Osteoblast (primary cell): ENCODE data around the gene FAAP100. TPM values are rescaled to one million over a fixed set of nuclear protein-coding genes. Genes with fewer than 3 reads are reported as not detected.

Source experiments
- DNase-seq: peaks from one replicate; pipeline ENCODE4 v3.0.0; 2011; ENCODE audit warnings: low spot score, mixed read lengths; ENCODE audit not compliant: insufficient read length; ENCODE audit errors: missing footprints
- H2AFZ ChIP-seq: 2 replicates; pipeline ENCODE4 v1.6.0; 2011; ENCODE audit warnings: mild to moderate bottlenecking, low read length
- H3K27ac ChIP-seq: 2 replicates; pipeline ENCODE4 v1.5.1; 2011; ENCODE audit warnings: mild to moderate bottlenecking, low read depth, low read length, moderate library complexity
- H3K27me3 ChIP-seq: 2 replicates; pipeline ENCODE4 v1.6.0; 2012; ENCODE audit warnings: mild to moderate bottlenecking, control low read depth, inconsistent platforms, low read length, moderate library complexity; ENCODE audit not compliant: insufficient read depth
- H3K36me3 ChIP-seq: 2 replicates; pipeline ENCODE4 v1.5.1; 2011; ENCODE audit warnings: mild to moderate bottlenecking, low read length, control low read depth, moderate library complexity; ENCODE audit not compliant: insufficient read depth
- H3K4me1 ChIP-seq: 2 replicates; pipeline ENCODE4 v1.5.1; 2011; ENCODE audit warnings: mild to moderate bottlenecking, low read length, control low read depth, moderate library complexity; ENCODE audit not compliant: insufficient read depth
- H3K4me2 ChIP-seq: 2 replicates; pipeline ENCODE4 v1.6.0; 2011; ENCODE audit warnings: mild to moderate bottlenecking, low read length; ENCODE audit not compliant: insufficient read depth
- H3K4me3 ChIP-seq: fragments of 200-600 bp; sonication (generic); 3 replicates; pipeline ENCODE4 v1.5.1; 2012; ENCODE audit warnings: mild to moderate bottlenecking, low read length, inconsistent platforms; ENCODE audit not compliant: insufficient read depth
- H3K79me2 ChIP-seq: 2 replicates; pipeline ENCODE4 v1.6.0; 2012; ENCODE audit warnings: mild to moderate bottlenecking, low read length, control low read depth, inconsistent platforms; ENCODE audit not compliant: insufficient read depth
- H3K9me3 ChIP-seq: 2 replicates; pipeline ENCODE4 v1.5.1; 2011; ENCODE audit warnings: low read depth, low read length, control low read depth
- H4K20me1 ChIP-seq: 2 replicates; pipeline ENCODE4 v1.6.0; 2012; ENCODE audit warnings: mild to moderate bottlenecking, low read length, control low read depth; ENCODE audit not compliant: insufficient read depth
- CTCF ChIP-seq: IDR thresholded peaks from 2 replicates; pipeline ENCODE4 v1.5.1; 2011; ENCODE audit warnings: mild to moderate bottlenecking, low read depth, low read length, moderate library complexity; ENCODE audit errors: extremely low read depth
- total RNA-seq: library from RNA; depleted of rRNA; stranded (reverse); fragments of >200 nt; gene quantifications from 2 replicates; pipeline ENCODE4 v1.2.3, GENCODE V29; 2012

The FAAP100 gene
- total RNA-seq, 1 donor: 44.5 TPM

DNA sequence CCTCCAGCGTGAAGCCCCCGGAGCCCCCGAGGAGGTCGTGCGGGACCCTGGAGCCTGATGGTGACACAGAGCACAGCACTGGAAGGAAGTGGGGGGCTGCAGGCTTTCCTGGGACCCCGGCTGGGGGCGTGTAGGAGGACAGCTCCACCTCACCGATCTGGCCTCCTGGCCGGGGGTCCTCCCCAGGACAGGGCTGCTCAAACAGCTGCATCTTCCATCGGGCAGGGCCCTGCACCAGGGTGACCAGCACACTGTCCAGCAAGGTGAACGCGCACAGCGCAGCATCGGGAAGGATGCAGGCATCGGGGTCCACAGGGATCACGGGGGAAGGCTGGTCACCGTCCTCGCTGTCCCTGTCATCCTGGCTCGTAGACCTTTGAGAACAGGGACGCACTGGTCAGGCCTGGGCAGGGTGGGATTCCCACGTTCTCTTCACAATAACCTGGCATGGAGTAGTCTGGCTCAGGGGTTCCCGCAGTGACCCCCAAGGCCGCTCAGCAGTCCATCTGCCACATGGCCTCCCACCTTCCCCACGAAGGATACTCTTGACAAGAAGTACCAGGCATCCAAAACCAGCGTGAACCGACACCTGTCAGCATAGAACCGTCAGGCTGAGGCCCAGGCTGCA lies 1.2 kb downstream of the FAAP100 start:
- DNase-seq: peak; percentile 85
- H3K4me1 ChIP-seq: peaks cover 24% of the 10 kb centered on the region
- peaks cover 36% of the 10 kb centered on the region for H4K20me1 ChIP-seq
- peak overlapping the region; percentile 91 for H3K4me2 ChIP-seq
- TF ChIP-seq CTCF: no peak
- H3K79me2 ChIP-seq: peaks cover 45% of the 10 kb centered on the region
- H2AFZ ChIP-seq: no peak overlapping the region
- peak overlapping the region; percentile 56 for H3K27ac ChIP-seq
- no peaks in the 10 kb centered on the region for H3K9me3 ChIP-seq
- no peaks in the 10 kb centered on the region for H3K27me3 ChIP-seq
- H3K4me3 ChIP-seq: peak overlapping the region; percentile 94
- H3K36me3 ChIP-seq: peaks cover 43% of the 10 kb centered on the region

DNA sequence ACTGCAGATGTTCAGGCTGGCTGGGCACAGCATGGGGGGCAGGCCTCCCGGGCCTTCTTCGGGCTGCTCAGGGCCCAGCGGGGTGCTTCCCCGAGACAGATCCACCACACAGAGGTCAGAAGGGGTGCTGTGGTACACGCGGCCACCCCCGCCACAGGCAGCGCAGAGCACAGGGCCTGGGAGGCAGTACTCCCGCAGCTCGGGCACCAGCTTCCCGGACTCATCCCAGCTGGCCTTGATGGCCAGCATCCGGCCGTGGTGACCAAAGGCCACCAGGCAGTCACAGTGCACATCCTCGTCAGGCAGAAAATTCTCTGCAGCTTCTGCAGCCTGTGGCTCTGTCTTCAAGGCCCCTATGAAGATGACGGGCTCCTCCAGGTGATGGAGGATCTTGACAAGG lies 1.9 kb downstream of the FAAP100 start:
- no peak overlapping the region for H3K4me2 ChIP-seq
- H3K4me3 ChIP-seq: no peak overlapping the region
- peaks cover 36% of the 10 kb centered on the region for H4K20me1 ChIP-seq
- no peak overlapping the region for H3K27ac ChIP-seq
- TF ChIP-seq CTCF: no peak
- H3K27me3 ChIP-seq: no peaks in the 10 kb centered on the region
- H3K9me3 ChIP-seq: no peaks in the 10 kb centered on the region
- peak; percentile 80 for DNase-seq
- peaks cover 50% of the 10 kb centered on the region for H3K36me3 ChIP-seq
- H3K4me1 ChIP-seq: peaks cover 23% of the 10 kb centered on the region
- no peak overlapping the region for H2AFZ ChIP-seq
- H3K79me2 ChIP-seq: peaks cover 45% of the 10 kb centered on the region

DNA sequence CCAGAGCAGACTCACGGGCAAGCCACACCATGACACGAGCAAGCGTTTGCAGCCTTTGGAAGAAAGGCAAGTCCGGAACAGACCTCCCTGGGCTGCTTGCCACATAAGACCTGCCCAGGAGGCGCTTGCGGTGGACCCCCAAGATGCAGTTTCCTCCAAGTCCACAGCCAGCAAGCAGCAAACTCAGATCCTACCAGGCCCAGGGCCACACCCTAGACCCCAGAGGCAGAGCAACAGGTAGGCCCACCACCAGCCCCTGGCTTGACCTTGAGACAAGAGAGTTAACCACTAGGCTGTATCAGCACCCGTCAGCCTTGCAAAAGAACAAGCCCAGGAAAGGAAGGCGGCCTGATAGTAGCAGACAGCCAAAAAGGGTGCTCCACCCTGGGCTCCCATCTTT lies 2.3 kb downstream of the FAAP100 start:
- Histone ChIP-seq H3K79me2 (peaks cover 45% of the 10 kb centered on the region), H3K4me1 (peaks cover 23% of the 10 kb centered on the region), H4K20me1 (peaks cover 36% of the 10 kb centered on the region), H3K9me3 (no peaks in the 10 kb centered on the region), H3K27me3 (no peaks in the 10 kb centered on the region), H3K36me3 (peaks cover 53% of the 10 kb centered on the region), H3K27ac (no peak overlapping the region), H3K4me2 (no peak overlapping the region), H3K4me3 (no peak overlapping the region), H2AFZ (no peak overlapping the region)
- no peak for TF ChIP-seq CTCF
- no peak for DNase-seq

- peaks cover 45% of the 10 kb centered on the region for H3K79me2 ChIP-seq
- no peak for TF ChIP-seq CTCF
Measured at GRCh38 chr17:81549031-81549557, 3.1 kb downstream of the FAAP100 start.

More at GRCh38 chr17:81549031-81549557, 3.1 kb downstream of the FAAP100 start:
- Histone ChIP-seq H4K20me1 (peaks cover 36% of the 10 kb centered on the region), H3K4me1 (peaks cover 19% of the 10 kb centered on the region), H3K27ac (no peak overlapping the region), H3K4me2 (no peak overlapping the region), H3K9me3 (no peaks in the 10 kb centered on the region), H3K4me3 (no peak overlapping the region), H3K36me3 (peaks cover 59% of the 10 kb centered on the region), H2AFZ (no peak overlapping the region), H3K27me3 (no peaks in the 10 kb centered on the region)
- peak; percentile 73 for DNase-seq
